GM19240 (cell line): ENCODE data around the gene TK2.
"Not testable (repeated sequence)": the region's sequence is repeated elsewhere in the genome, so short reads cannot be mapped to it uniquely, and the experiment has no call there.

Experiments used
- DNase-seq: peaks from one replicate; pipeline ENCODE4 v3.0.0; 2011; ENCODE audit warnings: low spot score; ENCODE audit not compliant: insufficient read length

Gene TK2

DNA sequence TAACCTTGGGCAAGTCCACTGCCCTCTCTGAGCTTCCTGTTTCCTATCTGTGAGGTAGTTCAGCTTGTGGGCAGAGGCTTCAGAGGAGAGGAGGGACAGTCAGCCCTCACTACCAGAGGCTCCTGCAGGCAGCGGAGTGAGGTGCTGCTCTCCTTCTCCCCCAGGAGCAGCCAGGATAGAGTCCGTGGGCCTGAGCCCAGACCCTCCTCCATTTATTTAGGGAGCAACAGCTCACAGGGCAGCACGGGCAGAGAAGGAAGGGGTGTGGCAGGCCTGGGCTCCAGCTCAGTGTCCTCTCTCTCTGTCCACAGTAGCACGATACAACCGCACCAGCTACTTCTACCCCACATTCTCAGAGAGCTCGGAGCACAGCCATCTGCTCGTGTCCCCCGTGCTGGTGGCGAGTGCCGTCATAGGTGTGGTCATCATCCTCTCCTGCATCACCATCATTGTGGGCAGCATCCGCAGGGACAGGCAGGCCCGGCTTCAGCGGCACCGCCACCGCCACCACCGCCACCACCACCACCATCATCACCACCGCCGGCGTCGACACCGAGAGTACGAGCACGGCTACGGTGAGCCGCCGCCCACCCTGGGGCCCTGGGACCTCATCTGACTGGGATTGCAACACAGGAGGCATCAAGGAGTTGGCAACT, 80.5 kb downstream of the TK2 start:
- DNase-seq: no peak

DNA sequence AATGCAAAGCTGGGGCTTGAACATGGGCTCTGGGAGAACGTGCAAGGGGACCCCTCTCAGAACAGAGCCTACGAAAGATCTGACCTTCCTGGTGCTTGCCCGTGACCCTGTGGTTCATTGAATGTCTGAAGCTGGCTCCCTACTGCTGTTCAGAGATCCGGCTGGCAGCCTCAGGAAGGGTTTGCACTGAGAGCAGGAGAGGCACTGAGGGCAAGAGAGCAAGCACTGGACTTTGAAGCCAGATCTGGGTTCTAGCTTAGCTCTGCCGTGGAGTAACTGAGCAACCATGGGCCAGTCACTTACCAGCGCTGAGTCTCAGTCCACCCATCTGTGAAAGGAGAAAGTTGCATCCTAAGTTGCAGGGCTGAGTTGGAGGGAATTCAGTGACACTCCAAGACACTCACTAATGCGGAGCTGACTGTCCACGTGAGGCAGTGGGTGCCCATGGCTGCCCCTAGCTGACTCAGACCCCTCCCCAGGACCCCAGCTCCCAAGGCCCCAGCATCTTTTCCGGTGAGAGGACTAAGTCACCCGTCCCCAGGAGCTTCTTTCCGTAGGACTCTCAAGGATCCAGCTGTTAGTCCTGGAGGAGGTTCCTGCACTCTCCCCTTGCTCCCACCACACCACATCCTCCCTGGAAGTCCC, 81.5 kb downstream of the TK2 start:
- DNase-seq: no peak

DNA sequence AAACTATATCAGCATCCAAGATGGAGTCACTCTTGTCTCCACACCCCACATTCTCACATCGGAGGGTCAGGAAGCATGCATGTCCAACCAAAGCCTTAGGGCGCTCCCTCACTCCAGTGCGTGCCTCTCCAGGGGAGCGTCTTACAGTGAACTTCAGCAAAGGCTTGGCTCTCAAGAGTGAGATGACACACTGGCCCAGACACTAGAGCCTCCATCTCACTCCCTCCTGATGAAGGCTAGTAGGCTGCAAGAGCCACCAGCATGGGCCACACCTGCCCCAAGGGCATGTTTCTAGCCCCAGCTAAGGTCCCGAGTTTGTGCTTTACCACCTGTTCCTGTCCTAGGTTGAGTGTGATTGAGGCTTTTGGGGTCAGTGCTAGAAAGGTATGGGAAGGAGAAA, 82.3 kb downstream of the TK2 start:
- no peak for DNase-seq

GRCh38 chr16:66466636-66467035, 83.3 kb downstream of the TK2 start:
- not testable (repeated sequence) for DNase-seq

GRCh38 chr16:66465946-66466345, 84.0 kb downstream of the TK2 start:
- not testable (repeated sequence) for DNase-seq

DNA sequence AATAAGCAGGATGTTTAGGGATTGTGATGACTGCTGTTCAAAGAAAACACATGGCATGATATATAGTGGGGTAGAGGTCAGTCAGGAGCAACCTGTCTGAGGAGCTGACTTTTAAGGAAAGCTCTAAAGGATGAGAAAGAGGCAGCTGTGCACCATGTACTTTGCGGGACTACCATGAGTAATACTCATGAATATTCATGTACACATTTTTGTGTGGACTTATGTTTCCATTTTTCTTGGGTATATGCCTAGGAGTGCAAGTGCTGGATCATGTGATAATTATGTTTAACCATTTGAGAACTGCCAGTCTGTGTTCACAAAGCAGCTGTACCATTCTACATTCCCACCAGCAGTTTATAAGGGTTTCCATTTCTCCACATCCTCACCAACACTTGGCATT, 87.0 kb downstream of the TK2 start:
- no peak for DNase-seq

GRCh38 chr16:66460703-66461102, 89.2 kb downstream of the TK2 start:
- no peak for DNase-seq

DNA sequence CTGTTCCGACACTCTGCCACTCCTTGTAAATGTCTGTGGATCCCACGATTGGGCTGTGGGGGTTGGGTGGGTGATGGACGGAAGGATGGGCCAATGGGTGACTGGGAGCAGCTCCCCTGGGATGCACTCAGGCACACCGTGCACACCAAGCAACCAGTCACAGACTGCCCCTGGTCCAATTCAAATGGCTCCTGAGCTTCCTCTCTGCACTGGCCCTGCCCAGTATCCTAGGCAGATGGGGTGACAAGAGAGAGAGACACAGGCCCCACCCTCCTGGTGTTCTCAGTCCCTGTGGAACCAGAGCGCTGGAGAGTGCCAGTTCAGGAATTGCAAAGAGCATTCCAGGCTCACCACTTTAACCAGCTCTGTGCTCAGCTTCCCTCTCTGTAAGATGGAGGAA, 90.0 kb downstream of the TK2 start:
- no peak for DNase-seq

DNA sequence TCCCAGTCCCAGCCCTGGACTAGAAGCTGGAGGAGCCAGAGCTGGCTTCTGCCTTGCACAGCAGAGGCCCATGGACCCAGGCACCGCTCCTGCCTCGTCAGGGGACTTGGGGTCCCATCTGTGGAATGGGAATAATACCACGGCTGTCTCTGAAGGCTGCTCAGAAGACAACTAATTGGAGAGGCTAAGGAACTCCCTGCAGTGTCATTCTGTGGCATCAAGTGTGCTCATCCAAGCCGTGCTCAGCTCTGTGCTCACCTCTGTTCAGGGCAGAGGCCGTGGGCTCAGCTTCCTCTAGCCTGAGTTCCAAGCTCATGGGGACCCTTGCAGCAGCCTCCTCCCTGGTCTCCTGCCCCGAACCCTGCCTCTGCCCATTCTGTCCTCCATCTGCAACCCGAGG, 91.1 kb downstream of the TK2 start:
- DNase-seq: no peak

DNA sequence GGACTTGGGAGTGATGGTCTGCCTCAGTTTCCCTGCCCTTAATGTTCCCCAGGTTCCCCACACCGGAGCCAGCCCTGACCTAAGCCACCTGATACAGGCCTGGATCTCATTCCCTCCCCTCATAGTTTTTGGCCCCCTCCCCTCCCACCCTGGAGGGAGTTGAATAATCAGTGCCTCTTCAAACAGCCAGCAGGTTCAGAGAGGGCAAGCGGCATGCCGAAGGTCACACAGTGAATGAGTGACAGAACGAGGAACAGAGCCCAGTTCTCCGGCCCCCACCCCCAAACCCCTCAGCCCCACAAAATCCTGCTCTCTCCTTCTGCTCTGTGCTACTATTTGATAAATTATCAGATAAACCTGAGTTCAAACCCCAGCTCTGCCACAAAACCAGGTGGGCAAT, 91.6 kb downstream of the TK2 start:
- no peak for DNase-seq
